ENCODE measurements around the gene RBMS1.

The RBMS1 gene

DNA sequence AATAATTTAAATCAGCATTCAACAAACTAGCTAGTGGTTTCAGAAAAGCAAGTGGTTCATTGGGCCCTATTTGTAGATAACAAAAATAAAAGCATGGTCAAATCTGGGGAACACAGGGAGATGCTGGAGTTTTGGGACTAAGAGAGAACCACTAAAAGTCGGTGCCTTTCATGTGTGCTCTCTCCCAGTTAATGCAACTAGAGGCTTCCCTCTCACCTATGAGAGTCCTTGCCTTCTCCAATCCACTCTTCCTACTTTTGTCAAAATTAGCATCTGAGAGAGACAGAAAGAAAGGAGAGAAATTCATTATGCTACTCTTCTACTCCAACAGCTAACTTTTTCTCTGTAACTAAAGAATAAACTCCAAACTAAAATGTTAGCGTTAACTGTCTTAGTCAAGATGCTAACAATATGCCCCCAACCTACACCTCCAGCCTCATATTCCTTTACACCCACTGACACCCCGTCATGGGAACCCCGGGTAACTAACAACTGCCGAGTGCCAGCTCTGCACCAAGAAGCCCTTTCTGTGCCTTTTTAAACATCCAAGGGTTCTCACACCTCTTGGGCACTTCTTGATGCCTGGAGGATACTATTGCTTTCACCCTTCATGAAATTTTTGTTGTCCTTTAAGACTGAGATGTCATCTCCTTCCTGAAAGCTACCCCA, 133.4 kb downstream of the RBMS1 start:
- DNase-seq (ENCODE audit: low read depth), result no peak

DNA sequence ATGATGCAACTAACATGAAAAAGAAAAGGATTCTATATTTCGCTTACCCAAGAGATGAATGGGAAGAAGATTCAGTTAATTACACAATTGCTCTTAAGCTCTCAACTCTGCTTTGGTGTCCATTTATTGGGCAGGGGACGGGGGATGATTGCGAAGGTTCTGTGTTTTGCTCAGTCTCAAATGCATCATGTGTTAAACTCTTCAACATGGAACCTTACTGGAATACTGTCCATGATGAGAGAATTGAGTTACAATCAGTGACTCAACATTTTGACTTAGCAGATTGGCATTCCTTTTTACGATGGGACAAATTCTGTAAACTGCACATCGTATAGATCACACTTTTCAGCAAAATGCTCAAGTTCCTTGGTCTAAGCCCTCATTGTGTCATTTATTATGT, 135.6 kb downstream of the RBMS1 start:
- DNase-seq (ENCODE audit: low read depth), result no peak

DNA sequence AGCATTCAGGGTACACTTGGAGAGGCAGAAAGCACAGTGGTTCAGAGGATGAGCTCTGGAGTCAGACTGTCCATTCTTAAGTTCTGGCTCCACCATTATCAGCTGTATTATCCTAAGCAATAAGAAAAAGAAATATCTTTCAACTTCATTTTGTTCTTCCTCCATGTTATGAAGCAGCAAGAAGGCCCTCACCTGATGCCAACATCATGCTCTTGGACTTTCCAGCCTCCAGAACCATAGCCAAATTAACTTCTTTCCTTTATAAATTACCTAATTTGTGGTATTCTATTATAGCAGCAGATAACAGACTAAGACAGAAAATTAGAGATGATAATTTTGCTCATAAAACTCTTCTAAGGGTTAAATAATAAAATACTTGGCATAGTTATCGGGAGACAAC, 137.1 kb downstream of the RBMS1 start:
- no peak for DNase-seq (ENCODE audit: low read depth)

DNA sequence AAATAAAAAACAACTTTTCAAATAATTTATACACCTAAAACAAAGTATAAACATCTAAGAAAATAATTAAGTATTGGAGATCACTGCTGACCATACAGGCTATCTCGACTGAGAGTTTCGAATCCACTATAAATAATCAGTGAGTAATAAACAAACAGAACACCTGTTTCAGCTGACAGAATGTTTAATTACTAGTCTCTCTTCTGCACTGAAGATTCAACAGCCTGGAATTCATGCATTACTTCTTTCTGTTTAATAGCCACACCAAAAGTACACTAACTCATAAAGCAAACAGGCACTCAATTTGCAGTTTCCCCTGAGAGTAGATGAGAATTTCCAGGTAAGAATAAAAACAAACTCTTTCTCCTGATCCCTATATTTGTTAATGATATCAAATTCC, 138.5 kb downstream of the RBMS1 start:
- no peak for DNase-seq (ENCODE audit: low read depth)

DNA sequence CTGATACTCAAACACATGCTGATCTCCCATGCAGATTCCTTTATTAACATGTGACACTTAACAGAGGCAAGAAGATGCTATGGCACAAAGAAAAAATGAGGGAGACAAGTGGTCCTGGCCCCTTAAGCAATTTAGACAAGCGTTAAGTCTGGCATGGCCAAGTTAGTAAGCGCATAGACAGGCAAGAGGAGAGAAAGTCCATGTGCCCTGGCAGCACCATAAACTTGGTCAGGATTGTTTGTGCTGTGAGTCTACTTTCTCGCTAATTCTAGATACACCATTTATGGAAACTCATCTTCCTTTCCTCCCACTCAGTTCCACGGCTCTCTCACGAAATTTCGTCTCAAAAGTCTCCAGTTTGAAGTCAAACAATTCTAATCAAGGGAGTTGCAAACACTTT, 138.9 kb downstream of the RBMS1 start:
- no peak for DNase-seq (ENCODE audit: low read depth)

DNA sequence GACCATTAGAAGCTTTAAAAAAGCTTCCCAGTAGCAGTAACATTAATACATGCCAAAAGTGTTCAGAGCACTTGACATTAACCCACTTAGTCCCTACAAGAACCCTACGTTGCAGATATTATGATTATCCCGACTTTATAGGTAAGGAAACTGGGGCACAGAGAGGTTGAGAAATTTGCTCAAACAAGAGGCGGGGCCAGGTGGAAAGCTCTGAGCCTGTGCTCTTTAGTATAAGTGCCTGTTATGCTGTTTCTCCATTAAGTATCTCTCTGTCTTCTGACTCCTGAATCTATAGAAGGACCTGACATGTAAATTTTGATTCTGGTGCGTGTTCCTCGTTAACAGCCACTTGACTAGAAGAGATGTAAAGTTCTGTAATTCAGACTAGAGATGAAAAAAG, 139.8 kb downstream of the RBMS1 start:
- no peak for DNase-seq (ENCODE audit: low read depth)

DNA sequence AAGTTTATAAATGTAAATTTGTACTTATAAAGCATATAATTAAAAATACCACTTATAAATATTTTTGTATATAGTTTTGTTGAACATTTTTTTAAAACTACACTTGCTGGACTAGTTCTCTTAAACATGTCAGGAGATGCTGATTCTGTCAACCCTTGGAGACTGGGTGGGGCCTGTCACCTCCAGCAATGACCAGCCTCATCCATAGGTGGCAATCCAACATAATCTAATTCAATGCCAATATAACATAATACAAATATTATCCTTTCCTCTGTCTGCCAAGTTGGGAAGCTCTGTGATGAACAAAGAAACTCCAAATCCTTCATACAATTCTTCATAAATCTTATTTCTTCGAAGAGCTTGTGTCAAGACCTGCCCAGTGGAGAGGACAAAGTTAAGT, 140.4 kb downstream of the RBMS1 start:
- no peak for DNase-seq (ENCODE audit: low read depth)

DNA sequence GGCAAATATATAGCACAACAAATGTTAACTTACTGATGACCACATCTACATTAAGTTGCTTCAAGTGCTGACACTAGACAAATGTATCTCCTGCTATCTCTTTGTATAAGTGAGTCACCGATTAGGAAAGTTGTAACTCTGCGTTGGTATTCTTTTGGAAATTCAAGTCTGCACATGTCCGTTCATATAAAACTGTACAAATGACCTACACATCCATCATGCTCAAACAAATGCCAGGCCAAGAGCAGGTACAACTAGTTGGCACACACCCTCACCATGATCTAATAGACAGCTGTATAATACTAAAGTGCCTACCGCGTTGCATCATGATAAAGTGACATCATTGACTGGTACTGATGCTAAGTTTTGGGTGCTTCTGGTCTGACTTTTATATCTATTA, 141.1 kb downstream of the RBMS1 start:
- no peak for DNase-seq (ENCODE audit: low read depth)

DNA sequence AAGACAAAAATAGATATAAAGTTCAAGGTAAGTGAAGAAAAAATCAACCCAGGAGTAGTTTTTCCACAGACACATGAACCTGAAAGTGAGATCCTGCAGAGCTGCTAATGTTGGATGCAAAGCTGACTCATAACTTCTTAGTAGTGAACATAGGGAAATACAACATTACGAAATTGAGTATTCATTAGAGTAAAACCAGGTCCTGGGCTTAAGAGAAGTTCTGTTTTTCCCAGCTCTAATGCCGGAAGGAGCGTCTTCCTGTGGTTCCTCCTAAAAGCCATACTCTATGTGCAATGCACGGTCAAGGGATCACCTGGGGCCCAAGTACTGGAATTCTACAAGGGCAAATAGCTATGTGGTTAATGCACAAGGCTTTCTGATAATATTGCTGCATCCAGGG, 141.7 kb downstream of the RBMS1 start:
- DNase-seq (ENCODE audit: low read depth), result no peak

DNA sequence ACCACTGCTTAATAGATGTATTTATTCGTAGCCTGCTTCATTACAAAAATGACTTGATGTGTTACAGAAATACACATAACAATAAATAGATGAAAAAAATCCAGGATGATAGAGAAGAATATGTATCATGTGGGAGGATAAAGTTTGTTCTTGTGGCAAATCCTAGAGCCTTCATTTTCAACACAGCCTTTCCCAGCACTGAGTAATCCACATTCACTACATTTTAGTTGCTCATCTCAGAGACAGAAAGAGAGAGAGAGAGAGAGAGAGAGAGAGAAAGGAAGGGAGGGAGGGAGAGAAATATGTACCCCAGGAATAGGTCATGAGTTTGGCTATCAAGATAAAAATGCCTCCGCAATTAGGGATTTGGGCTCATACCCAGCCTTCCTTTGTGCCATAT, 144.3 kb downstream of the RBMS1 start:
- no peak for DNase-seq (ENCODE audit: low read depth)

DNA sequence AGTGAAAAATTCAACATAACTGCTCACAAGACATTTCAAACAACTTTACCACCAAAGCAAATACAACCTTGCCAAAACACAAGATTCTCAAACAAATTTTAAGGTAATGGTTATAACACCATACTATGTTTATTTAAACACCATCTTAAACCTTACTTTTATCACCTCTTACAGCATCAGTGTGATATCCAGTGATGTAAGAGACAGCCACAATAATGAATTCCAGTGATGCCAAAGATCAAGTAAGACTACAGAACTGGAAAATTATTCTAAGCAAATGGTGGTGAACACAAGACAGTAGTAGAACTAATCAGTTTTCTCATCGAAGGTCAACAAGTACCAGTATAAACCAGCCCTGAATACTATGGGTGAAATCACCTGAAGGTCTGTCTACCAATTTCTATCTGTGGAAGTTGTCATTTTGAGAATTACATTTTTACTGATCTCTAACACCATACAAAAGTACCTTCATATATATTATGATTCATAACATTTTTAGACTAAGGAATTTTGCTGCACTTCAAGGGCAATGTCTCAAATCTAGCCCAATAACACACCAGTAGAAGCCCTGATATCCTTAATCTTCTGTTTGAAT, 146.2 kb downstream of the RBMS1 start:
- no peak for DNase-seq (ENCODE audit: low read depth)

DNA sequence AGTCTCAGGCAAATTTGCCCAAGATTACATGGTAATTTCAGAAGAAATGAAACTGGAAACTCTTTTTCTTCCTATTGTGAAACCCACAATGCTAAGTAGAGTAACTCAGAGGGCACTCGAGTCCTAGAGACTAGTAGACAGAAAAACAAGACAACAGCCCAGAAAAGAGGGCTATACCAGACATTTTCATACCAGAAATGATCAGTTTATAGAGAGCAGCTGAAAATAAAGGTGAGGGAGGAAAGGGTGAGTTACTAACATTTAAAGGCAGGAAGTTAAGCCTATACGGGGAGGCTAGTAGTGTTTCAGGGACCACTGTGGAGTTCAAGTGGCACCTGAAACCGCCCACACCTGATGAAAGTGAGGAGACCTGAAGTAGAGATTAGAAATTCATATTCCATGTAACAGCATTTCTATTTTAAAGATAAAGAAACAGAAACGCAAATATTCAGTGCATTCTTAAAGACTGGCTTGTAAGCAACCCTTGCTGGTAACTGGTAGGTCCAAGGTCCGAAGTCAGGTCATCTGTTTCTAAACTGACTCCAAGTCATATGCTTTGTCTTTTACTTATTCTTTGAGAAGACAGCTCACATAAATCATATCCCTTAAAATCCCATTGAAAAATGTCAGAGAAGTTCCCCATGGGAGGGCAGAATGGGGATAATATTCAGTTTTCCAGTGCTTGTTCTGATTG, 148.4 kb downstream of the RBMS1 start:
- DNase-seq (ENCODE audit: low read depth), result no peak

DNA sequence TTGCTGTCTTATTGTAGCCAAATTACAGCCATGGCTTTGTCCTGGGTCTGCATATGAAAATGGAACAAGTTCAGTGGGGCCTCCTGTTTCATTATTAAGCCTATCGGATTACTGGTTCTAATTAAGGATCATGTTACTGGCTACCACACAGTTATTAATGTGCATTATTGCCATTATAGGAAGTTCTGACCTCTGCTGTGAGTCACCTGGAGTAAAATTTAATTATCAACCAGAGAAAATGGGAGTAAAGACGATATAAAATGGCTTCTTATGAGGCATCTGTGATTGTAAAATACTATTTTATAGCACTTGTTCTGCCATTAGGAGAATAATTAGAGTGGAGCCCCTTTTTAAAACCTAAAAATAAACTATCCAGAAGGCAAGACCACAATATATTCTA, 150.2 kb downstream of the RBMS1 start:
- DNase-seq (ENCODE audit: low read depth), result no peak

DNA sequence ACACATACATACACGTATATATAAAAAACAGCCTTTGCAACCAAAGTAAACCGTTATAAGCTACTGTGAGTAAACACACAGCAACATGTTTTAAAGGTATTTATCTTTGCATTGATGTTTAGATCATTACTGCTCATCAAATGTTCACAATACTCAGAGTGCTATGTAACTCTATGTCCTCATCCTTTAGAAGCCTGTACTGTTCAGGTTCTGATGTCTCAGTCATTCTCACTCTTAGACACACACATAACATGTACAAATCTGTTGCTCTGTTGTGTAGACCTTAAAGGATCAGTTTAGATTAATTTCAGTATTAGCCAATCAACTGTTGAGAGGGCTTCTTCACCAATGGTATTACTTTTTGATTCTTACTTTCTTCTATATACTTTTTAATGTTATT, 153.9 kb downstream of the RBMS1 start:
- no peak for DNase-seq (ENCODE audit: low read depth)

DNA sequence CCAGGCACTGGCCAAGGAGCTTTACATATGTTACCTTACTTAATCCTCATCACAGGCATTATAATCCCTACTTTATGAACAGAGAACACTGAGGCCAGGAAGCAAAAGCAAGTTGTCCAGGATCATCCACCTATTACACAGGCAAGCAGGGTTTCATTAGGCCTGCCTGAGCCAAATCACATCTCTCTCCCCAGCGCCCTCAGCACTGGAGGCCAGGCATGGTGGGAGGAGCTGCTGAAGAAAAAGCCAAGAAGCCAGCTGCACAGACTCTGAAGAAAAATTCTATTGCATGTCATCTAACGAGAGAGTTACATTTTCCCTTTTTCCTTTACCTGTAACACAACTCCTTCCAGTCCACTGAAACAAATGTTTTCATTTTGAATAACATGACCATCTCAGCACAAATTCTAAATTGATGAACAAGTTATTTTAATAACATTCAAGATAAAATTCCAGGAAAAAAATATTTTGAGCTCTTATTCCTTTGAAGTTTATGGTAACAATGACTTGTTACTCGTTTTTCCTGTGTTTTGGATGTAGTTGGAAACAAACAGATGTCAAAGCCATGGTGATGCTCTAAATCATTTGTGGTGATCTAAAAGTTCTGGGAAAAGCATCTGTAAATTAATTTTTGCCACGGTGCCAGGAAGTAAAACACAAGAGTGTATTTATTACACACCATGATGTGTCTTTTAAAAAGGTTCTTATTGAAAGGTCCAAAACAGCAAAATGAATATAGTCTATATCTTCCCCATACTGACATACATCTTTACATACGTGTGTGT, 154.5 kb downstream of the RBMS1 start:
- DNase-seq (ENCODE audit: low read depth), result no peak

DNA sequence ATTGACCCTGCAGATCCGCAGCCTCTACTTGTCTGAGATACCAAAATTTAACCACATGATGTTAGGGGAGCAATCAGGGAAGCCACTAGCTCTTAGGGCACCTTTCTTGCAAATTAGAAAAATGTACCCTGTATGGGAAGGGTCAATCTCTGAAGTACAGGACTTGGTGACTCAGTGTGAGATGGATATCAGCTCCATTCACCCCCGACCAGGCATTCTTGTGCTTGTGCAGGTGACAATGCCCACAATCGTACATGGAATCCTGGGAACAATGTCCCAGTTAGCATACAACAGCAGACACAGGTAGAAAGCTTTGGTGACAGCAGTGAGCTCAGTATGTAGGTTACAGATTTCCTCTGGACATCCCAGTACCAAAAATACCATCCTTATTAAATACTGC, 155.9 kb downstream of the RBMS1 start:
- no peak for DNase-seq (ENCODE audit: low read depth)

DNA sequence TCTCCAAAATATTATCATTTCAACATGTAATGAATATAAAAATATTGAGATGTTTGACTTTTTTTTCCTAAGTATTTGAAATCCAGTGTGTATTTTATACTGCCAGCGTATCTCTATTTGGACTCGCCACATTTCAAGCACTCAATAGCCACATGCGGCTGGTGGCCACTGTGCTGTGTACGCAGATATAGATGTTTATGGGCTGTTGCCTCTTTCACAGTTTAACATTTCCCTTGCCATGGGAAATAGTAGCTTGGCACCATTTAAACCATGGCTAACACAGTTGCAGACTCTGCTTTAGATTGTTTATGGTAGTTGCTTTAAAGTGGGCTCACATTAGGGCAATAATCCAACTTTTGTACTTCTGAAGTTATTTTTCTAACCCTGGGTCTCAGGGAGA, 157.0 kb downstream of the RBMS1 start:
- no peak for DNase-seq (ENCODE audit: low read depth)

DNA sequence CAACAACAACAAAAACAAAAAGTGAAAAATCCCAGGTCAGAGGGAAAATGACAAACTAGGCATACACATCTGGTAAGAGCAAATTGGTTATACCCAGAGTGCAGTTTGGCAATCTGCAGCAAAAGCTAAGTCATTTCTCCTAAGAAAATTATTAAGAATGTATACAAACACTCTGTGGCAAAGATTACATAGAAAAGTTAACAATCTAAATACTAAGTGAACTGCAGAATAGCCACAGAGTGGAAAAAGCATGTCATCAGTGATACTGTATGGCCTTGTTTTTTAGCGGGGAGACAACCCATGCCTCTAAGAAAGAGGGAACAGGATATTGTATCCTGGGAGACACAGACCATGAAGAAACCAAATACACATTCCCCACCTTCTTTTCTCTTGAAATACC, 157.5 kb downstream of the RBMS1 start:
- DNase-seq (ENCODE audit: low read depth), result no peak

DNA sequence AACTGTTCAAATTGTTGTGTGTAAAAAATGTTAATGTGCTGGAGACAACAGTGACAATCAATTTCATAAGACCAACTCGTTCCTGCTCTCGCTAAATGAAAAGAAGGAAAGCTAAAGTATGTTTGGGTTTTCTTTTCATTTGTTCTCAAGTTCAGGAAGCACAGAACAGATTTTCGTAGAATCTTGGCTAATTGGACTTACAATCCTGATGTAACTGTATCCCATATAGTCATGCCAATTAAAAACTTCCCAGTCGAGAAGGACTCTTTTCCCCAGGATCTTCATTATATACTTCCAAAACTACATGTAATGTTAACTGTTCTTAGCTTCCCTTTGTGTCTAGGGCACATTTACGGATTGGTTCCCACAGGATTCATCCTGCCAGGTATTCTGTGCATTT, 158.2 kb downstream of the RBMS1 start:
- DNase-seq (ENCODE audit: low read depth), result no peak

DNA sequence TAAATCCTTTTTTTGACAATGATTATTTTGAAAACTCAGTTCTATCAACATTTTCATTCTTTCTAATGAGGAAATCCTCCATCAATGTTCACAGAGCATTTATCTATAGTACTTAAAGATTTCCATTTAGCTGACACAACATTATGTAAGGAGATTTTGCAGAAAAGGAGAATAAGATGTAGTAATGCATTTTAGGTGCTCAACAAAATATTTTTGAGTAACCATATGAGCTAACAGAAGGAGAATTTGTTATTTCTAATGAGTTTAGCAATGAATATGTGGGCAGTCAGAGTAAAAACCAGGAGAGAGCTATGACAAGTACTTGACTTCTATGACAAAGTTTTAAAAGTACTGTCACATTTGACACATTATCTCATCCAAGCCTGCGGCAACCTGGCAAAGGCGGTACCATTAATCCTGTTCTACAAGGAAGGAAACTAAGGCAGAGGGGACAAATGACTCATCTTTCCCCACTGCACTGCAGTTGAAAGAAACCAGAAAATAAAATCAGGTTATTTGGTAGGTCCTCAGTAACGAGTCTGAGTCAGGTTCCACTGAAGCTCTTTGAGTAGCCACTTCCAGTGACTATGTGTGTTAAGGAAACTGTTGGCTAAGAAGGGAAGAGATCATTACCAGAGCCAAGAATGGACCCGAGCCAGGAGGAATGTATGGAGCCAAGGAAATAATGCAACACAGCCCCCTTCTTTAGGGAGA, 159.4 kb downstream of the RBMS1 start:
- DNase-seq (ENCODE audit: low read depth), result peak; percentile 15

DNA sequence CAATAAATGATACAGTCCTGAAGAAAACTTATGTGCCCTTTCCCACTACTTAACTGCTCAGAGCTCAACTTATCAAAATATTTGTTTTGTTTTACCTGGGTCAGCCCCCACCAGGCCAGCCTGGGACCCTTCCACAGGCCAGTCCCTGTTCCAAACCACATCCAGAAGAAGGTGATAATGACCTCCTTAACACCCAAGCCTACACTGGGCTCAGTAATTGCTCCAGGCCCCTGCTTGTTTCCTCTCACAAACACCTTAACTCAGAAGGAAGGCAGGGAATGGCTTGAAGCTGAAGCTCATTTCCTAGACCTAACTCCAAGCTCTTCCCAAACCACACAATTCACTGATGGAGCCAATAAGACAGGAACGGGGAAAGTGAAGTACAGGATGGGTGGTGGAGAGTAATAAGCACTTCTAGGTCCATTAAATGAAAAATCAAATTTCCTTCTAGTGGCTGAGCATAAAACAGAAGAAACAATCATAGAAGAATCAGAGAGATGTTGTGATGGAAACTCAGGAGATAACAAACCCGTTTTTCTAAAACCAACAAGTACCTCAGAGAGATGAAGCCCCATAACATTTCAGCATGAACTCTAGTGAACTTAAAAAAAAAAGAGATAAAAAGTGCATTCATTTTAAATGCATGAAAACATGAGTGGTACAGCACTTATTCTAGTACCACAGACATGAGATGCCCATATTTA, 160.1 kb downstream of the RBMS1 start:
- DNase-seq (ENCODE audit: low read depth), result no peak

DNA sequence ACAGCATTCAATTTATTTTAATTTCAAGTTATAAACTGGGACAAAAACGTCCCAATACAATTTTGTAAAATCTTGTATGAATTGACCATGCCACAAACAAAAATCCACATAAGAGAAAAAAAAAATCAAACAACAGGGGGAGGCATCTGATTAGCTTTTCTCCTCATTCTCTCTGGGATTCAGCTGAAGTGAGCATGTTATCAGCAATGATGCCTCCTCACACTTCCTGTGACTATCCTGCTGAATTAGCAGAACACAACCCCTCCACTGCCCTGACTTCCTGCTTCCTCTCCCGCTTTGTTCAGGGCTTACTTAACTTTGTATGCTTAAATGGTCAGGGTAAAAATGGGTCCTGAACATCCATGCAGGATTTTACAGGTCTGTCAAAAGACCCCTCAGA, 161.3 kb downstream of the RBMS1 start:
- DNase-seq (ENCODE audit: low read depth), result no peak

All from activated T-helper 9 cell treated with anti-CD3 and anti-CD28 coated beads, Interleukin-2, amount 50 U/mL, for 16 hours (primary cell).